DND-41 (cell line): ENCODE measurements around the gene KCNG2.

ENCODE experiments used
- ATAC-seq: fragments of 200-7000 bp; cut with Tn5 transposase; 3 replicates; pipeline ENCODE4 v1.9.1; 2021; ENCODE audit warnings: low read depth; ENCODE audit not compliant: insufficient read depth
- DNase-seq: peaks from one replicate; pipeline ENCODE4 v3.0.0-alpha.2; 2020
- H2AFZ ChIP-seq: 2 replicates; pipeline ENCODE4 v1.6.0; 2012; ENCODE audit warnings: low read depth, low read length
- H3K27ac ChIP-seq: 2 replicates; pipeline ENCODE4 v1.5.1; 2012; ENCODE audit warnings: low read length, inconsistent platforms
- H3K27me3 ChIP-seq: fragments of 200-600 bp; sonication (generic); 2 replicates; pipeline ENCODE4 v1.6.0; 2012; ENCODE audit warnings: low read length, mild to moderate bottlenecking, inconsistent platforms; ENCODE audit not compliant: insufficient read depth, poor library complexity
- H3K36me3 ChIP-seq: 2 replicates; pipeline ENCODE4 v1.5.1; 2012; ENCODE audit warnings: low read length, inconsistent platforms; ENCODE audit not compliant: insufficient read depth
- H3K4me1 ChIP-seq: 2 replicates; pipeline ENCODE4 v1.5.1; 2012; ENCODE audit warnings: mild to moderate bottlenecking, low read length; ENCODE audit not compliant: insufficient read depth
- H3K4me2 ChIP-seq: 2 replicates; pipeline ENCODE4 v1.6.0; 2012; ENCODE audit warnings: mild to moderate bottlenecking, moderate library complexity, low read length, inconsistent platforms; ENCODE audit not compliant: insufficient read depth
- H3K4me3 ChIP-seq, 2 experiments: fragments of 200-600 bp in 1 of 2; shearing (Covaris generic) in 1 of 2; 2 replicates each; pipeline ENCODE4 v1.5.1; 2012 to 2016; ENCODE audit warnings: inconsistent platforms in 2 of 2, low read length in 2 of 2, mild to moderate bottlenecking in 2 of 2, low read depth in 1 of 2, moderate library complexity in 1 of 2
- H3K79me2 ChIP-seq: 2 replicates; pipeline ENCODE4 v1.6.0; 2012; ENCODE audit warnings: low read length, inconsistent platforms; ENCODE audit not compliant: insufficient read depth
- H3K9ac ChIP-seq: 2 replicates; pipeline ENCODE4 v1.6.0; 2012; ENCODE audit warnings: low read depth, mild to moderate bottlenecking, inconsistent platforms, low read length, moderate library complexity
- H3K9me3 ChIP-seq: 2 replicates; pipeline ENCODE4 v1.5.1; 2012; ENCODE audit warnings: low read length, moderate library complexity, mild to moderate bottlenecking, inconsistent platforms; ENCODE audit not compliant: insufficient read depth, severe bottlenecking
- H4K20me1 ChIP-seq: 2 replicates; pipeline ENCODE4 v1.6.0; 2012; ENCODE audit warnings: low read length; ENCODE audit not compliant: insufficient read depth
- CTCF ChIP-seq: IDR thresholded peaks from 2 replicates; pipeline ENCODE4 v1.5.1; 2012; ENCODE audit warnings: borderline replicate concordance, low read length, moderate library complexity, mild to moderate bottlenecking; ENCODE audit not compliant: poor library complexity, severe bottlenecking; ENCODE audit errors: extremely low read depth
- EZH2 ChIP-seq: IDR thresholded peaks from 3 replicates; pipeline ENCODE4 v1.6.1; 2012; ENCODE audit warnings: borderline replicate concordance, low read depth, mild to moderate bottlenecking, moderate library complexity, low read length, inconsistent platforms; ENCODE audit not compliant: severe bottlenecking

The KCNG2 gene

DNA sequence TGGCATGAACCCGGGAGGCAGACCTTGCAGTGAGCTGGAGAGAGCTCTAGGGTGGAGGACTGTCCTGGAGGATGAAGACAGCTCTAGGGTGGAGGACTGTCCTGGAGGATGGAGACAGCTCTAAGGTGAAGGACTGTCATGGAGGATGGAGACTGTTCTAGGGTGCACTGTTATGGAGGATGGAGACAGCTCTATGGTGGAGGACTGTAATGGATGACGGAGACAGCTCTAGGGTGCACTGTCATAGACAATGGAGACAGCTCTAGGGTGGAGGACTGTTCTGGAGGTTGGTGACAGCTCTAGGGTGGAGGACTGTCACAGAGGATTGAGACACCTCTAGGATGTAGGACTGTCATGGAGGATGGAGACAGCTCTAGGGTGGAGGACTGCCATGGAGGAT lies 21.1 kb upstream of the KCNG2 start:
- Histone ChIP-seq H3K4me3 (no peak overlapping the region), H3K4me2 (no peak overlapping the region), H2AFZ (no peak overlapping the region), H3K27ac (no peak overlapping the region), H4K20me1 (no peaks in the 10 kb centered on the region; the same call in 1 of the 2 replicates), H3K4me1 (no peaks in the 10 kb centered on the region), H3K9ac (no peak overlapping the region), H3K9me3 (no peaks in the 10 kb centered on the region), H3K27me3 (no peaks in the 10 kb centered on the region), H3K36me3 (no peaks in the 10 kb centered on the region), H3K79me2 (no peaks in the 10 kb centered on the region)
- no peak for DNase-seq
- no peak for ATAC-seq
- TF ChIP-seq EZH2 (no peak), CTCF (no peak)

DNA sequence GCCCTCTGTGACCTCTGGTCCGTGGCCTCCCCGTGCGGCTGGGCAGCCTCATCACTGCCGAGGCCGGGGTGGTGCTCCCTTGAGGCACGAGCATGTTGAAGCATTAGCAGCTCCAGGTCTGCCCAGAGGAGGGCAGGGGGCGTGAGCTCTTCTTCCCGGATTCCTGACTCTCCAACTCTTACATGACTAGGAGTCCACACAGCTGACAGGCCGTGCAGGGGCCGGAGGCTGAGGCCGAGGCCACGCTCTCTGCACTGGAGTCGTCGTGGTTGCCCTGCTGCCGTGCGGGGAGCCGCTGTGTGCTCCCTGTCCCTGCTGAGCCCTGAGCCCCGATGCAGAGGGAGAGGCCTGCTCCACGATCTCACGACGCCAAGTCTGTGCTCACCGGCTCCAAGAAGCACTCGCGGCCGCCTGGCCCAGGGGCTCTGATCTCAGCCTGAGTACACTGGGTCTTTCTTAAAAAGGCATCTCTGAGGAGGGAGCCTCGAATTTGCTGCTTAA lies 19.4 kb upstream of the KCNG2 start:
- H3K36me3 ChIP-seq: no peaks in the 10 kb centered on the region
- ATAC-seq (no peak), DNase-seq (no peak)
- no peak overlapping the region for H2AFZ ChIP-seq
- H3K4me2 ChIP-seq: no peak overlapping the region
- no peaks in the 10 kb centered on the region for H3K79me2 ChIP-seq
- TF ChIP-seq EZH2: no peak
- no peak for TF ChIP-seq CTCF
- no peaks in the 10 kb centered on the region for H3K27me3 ChIP-seq
- no peaks in the 10 kb centered on the region for H3K9me3 ChIP-seq
- H3K4me1 ChIP-seq: no peaks in the 10 kb centered on the region
- H3K4me3 ChIP-seq: no peak overlapping the region
- no peaks in the 10 kb centered on the region for H4K20me1 ChIP-seq
- no peak overlapping the region for H3K27ac ChIP-seq
- no peak overlapping the region for H3K9ac ChIP-seq

GRCh38 chr18:79779021-79779699 lies 18.6 kb upstream of the KCNG2 start:
- Histone ChIP-seq H3K36me3 (no peaks in the 10 kb centered on the region), H3K27me3 (no peaks in the 10 kb centered on the region), H3K4me2 (no peak overlapping the region), H3K9me3 (no peaks in the 10 kb centered on the region), H4K20me1 (no peaks in the 10 kb centered on the region), H3K27ac (no peak overlapping the region), H2AFZ (no peak overlapping the region), H3K4me3 (no peak overlapping the region), H3K79me2 (no peaks in the 10 kb centered on the region), H3K9ac (no peak overlapping the region), H3K4me1 (no peaks in the 10 kb centered on the region)
- ATAC-seq: no peak
- DNase-seq: no peak
- TF ChIP-seq CTCF (no peak), EZH2 (no peak)
